Peyer's patch (tissue), 4 donors: ENCODE data around the gene CBLN3.

Experiments
- POLR2A ChIP-seq, 2 donors: fragments of 450-650 bp; IDR thresholded peaks; one replicate each; pipeline ENCODE4 v1.5.1; 2017; ENCODE audit warnings: antibody characterized with exemption in 2 of 2, mild to moderate bottlenecking in 2 of 2, moderate library complexity in 2 of 2
- TF ChIP-seq, protein P1 (sequence below), 6 experiments: fragments of 450-650 bp in 4 of 6; fragments of 200-600 bp in 2 of 6; sonication (generic) in 1 of 6; IDR thresholded peaks; one replicate each; pipeline ENCODE4 v1.5.1; 2017 to 2019; ENCODE audit warnings: antibody characterized with exemption in 6 of 6, mild to moderate bottlenecking in 3 of 6, moderate library complexity in 1 of 6

- TF ChIP-seq, protein P1, sequence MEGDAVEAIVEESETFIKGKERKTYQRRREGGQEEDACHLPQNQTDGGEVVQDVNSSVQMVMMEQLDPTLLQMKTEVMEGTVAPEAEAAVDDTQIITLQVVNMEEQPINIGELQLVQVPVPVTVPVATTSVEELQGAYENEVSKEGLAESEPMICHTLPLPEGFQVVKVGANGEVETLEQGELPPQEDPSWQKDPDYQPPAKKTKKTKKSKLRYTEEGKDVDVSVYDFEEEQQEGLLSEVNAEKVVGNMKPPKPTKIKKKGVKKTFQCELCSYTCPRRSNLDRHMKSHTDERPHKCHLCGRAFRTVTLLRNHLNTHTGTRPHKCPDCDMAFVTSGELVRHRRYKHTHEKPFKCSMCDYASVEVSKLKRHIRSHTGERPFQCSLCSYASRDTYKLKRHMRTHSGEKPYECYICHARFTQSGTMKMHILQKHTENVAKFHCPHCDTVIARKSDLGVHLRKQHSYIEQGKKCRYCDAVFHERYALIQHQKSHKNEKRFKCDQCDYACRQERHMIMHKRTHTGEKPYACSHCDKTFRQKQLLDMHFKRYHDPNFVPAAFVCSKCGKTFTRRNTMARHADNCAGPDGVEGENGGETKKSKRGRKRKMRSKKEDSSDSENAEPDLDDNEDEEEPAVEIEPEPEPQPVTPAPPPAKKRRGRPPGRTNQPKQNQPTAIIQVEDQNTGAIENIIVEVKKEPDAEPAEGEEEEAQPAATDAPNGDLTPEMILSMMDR (IDR thresholded peaks at IDR 0.05): no peak
- TF ChIP-seq POLR2A (IDR thresholded peaks at IDR 0.05): no peak
Measured at GRCh38 chr14:24416932-24417619, 12.4 kb downstream of the CBLN3 start.
